IPS-18c (cell line): ENCODE measurements around the gene SELENOI.
"Not testable (repeated sequence)": the region's sequence is repeated elsewhere in the genome, so short reads cannot be mapped to it uniquely, and the experiment has no call there.

ENCODE experiments used
- H3K4me3 ChIP-seq: 2 replicates; pipeline ENCODE4 v1.7.0; 2013; ENCODE audit warnings: low read depth, mild to moderate bottlenecking, low read length, moderate library complexity; ENCODE audit not compliant: insufficient read depth
- H3K9me3 ChIP-seq: one replicate; pipeline ENCODE4 v1.6.1; 2013; ENCODE audit warnings: mild to moderate bottlenecking, low read length, moderate library complexity; ENCODE audit not compliant: control insufficient read depth, insufficient read depth

The SELENOI gene

DNA sequence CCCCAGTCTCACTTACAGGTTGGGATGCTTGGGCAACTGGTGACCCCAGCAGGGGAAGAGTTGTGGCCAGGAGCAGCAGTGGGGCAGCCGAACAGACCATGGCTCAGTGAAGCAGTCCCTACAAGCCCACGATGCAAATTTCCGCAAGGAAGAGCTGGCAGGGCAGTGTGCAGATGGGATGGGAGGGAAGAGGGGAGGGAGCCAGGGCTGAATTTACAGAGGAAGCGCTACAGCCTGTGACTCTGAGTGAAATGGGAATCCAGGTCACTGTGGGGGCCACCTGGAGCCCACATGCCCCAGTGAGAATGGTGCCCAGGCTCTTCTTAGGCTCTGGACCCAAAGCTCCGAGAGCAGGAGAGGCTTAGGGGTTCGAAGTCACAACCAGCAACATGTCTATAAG lies 27.0 kb upstream of the SELENOI start:
- Histone ChIP-seq H3K9me3 (no peaks in the 10 kb centered on the region), H3K4me3 (no peak overlapping the region)

DNA sequence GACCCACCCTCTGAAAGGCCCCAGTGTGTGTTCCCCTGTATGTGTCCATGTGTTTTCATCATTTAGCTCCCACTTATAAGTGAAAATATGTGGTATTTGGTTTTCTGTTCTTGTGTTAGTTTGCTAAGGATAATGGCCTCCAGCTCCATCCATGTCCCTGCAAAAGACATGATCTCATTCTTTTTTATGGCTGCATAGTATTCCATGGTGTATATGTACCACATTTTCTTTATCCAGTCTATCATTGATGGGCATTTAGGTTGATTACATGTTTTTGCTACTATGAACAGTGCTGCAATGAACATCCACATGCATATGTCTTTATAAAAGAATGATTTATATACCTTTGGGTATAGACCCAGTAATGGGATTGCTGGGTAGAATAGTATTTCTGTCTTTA lies 21.5 kb upstream of the SELENOI start:
- H3K9me3 ChIP-seq, H3K4me3 ChIP-seq: not testable (repeated sequence)

DNA sequence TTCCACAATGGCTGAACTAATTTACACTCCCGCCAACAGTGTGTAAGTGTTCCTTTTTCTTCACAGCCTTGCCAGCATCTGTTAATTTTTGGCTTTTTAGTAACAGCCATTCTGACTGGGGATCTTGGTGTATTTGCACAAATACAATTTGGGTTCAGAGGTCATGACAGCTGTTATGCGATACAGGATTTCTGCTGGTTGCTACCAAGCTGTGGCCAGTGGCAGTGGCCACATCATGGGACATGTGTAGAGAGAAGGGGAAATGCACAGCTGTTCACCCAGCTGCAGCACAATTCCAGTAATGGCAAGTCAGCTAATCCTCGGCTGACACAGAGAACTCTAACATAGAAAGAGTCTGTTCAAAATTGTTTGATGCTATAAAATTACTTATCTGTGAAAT lies 21.0 kb upstream of the SELENOI start:
- Histone ChIP-seq H3K9me3 (no peaks in the 10 kb centered on the region), H3K4me3 (no peak overlapping the region)

DNA sequence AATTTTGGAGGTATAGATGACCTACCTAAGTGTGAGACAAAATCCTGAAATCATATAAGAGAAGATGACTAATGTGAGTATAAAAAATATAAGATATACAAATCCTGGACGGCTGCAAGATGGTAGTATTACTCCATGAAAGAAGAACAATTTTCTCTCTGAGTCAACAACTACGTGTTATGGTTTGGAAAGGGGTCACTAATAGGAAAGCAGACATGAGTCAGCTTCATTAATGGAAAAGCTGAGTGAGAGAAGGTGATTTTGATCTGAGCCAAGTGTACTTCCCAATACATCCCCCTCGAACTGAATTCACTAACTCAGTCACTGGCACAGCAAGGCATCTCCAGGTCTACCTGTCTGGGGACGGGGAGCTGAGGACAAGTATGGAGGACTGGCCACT lies 20.1 kb upstream of the SELENOI start:
- H3K4me3 ChIP-seq: no peak overlapping the region
- no peaks in the 10 kb centered on the region for H3K9me3 ChIP-seq

DNA sequence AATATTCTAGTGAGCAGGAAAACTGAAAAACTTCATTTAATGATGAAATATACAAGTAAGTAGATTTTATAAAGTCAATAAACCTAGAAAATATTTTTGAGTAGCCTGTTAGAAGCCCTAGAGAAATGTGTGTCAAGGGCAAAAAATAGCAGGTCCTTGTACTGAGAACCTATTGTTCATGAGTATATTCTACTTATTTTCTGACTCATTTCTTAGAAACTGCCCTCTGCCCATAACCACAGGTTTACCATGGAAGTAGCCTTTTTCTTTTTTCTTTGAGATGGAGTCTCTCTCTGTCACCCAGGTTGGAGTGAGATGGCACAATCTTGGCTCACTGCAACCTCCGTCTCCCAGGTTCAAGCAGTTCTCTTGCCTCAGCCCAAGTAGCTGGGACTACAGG lies 19.4 kb upstream of the SELENOI start:
- Histone ChIP-seq H3K4me3 (no peak overlapping the region), H3K9me3 (no peaks in the 10 kb centered on the region)

DNA sequence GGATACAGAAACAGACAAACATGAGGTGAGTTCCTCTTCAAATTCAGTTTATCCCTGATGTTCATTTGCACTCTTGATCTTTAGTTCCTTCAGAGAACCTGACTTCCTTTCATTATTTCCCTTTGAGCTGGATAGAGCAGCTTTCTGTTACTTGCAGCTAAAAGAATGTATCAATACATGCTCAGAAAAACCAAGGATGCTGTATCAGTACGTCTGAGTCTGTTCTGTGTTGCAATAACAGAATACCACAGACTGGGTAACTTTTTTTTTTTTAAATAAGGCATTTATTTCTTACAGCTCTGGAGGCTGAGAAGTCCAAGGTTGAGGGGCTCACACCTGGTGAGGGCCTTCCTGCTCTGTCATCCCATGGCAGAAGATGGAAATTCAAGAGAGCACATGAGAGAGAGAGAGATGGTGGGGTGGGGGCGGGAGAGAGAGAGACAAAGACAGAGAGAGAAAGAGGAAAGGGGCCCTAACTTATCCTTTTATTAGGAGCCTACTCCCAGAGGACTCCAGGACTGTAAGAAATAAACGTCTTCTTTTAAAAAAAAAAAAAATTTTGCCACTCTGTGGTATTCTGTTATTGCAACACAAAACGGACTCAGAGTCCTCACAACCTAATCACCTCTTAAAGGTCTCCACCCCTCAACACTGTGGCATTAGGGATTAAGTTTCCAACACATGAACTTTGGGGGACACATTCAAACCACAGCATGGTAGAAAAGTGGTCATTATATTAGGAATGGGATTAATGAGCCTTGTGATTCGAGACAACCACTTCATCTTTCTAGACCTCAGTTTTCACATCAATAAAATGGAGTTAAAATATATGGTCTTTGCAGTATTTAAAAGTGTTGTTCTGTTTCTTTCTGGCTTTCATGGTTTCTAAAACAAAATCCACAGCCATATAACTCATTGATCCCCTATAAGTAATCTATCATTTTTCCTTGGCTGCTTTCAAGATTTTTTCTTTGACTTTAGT lies 18.4 kb upstream of the SELENOI start:
- no peaks in the 10 kb centered on the region for H3K9me3 ChIP-seq

DNA sequence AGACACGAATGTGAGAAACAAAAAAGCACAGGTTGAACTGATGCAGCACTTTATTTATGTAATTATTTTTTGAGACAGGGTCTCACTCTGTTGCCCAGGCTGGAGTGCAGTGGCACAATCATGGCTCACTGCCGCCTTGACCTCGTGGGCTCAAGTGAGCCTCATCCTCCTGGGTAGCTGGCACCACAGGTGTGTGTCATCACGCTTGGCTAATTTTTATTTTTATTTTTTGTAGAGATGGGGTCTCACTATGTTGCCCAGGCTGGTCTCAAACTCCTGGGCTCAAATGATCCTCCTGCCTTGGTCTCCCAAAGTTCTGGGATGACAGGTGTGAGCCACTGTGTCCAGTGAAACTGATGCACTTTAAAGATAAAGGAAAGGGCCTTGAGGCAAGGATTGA lies 16.9 kb upstream of the SELENOI start:
- not testable (repeated sequence) for H3K4me3 ChIP-seq, H3K9me3 ChIP-seq

More for the DNA sequence above, 18.4 kb upstream of the SELENOI start:
- H3K4me3 ChIP-seq: no peak overlapping the region

DNA sequence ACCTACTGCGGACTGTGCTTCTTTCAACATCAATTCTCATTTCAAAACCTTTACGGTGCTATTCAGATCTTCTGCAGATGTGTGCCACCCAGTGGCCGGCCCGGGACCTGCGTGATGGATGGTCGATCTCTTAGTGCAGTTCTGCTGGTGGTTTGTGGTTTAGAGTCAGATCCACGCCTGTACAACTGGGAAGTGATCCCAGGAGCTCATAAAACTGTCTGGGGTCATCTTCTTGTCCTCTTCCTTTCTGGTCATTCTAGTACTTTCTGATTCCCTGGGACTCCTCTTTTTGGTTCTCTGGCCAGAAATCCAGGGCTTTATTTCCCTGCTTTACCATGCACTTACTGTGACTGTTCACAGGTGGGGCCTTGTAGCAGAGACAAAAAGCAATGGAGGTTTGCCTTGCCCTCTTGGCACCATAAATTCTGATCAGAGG lies 15.8 kb upstream of the SELENOI start:
- H3K4me3 ChIP-seq: no peak overlapping the region
- H3K9me3 ChIP-seq: no peaks in the 10 kb centered on the region

DNA sequence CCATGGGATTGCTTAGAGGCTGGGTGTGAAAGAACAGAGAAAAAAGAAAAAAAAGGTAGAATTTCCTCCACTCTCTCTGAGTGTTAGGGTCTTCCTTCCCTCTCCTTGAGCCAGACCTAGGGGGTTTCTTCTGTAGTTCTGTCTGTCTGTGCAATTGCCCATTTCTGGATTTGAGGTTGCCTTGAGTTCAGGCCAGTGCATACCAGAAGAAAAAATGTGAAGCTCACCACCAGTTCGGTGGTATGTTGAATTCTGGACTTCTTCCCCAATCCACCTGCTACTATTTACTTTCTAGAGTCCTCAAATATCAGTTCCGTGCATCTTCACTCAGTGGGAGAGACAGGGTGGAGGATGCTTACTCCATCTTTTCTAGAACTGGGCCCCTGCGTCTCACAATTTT lies 15.3 kb upstream of the SELENOI start:
- Histone ChIP-seq H3K4me3 (no peak overlapping the region), H3K9me3 (no peaks in the 10 kb centered on the region)

DNA sequence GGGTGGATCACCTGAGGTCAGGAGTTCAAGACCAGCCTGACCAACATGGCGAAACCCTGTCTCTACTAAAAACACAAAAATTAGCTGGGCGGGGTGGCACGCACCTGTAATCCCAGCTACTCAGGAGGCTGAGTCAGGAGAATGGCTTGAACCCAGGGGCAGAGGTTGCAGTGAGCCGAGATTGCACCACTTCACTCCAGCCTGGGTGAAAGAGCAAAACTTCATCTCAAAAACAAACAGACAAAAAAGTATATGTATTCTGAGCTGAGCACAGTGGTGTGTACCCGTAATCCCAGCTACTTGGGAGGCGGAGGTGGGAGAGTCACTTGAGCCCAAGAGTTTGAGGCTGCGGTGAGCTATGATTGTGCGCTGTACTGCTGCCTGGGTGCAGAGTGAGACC lies 14.6 kb upstream of the SELENOI start:
- not testable (repeated sequence) for H3K4me3 ChIP-seq, H3K9me3 ChIP-seq

DNA sequence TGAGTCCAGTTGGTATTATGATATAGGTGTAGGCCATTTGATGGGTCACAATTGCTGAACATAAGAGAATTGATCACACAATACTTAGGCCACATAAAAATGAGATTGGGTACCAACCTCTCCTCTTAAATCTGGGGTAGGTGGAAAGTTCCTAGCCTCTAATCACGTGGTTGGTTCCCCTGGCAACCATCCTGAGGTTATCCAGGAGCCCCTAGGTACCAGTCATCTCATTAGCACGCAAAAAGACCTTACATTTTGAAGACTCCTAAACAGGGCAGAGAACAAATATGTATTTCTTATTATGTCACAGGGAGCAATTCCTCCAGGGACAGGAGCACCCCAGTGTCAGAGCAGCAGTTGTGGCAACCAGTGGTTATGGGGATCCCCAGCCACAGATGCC lies 12.7 kb upstream of the SELENOI start:
- Histone ChIP-seq H3K4me3 (no peak overlapping the region), H3K9me3 (peaks cover 2% of the 10 kb centered on the region)

DNA sequence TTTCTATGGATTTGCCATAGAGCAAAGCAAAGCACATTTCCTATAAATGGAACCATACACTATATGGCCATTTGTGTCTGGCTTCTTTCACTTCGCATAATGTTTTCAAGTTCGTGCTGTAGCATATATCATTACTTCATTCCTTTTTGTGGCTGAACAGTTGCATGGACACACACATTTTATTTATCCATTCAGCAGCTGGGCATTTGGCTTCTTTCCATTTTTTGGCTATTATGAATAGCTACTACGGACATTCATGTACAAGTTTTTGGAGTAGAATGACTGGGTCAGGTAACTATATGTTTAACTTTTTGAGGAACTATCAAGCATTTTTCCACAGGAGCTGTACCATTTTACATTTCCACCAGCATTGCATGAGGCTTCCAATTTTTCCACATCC lies 10.7 kb upstream of the SELENOI start:
- H3K4me3 ChIP-seq: no peak overlapping the region
- H3K9me3 ChIP-seq: peaks cover 2% of the 10 kb centered on the region

DNA sequence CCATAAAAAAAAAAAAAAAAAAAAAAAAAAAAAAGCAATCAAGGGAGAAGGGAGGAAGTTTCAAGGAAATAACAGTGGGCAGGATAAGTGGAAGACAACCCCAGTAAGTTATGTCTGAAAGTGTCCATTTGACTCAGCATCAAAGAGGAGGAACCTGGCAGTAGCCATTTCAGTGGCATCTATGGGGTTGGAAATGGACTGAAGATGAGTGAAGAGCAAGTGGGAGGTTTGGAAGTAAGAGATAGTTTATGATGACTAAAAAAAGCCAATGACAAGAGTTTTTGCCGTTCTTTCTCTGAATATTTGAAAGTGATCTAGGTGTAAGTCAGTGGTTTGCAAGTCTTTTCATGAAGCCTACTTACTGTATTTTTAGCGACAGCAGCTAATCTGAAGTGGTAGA lies 9.2 kb upstream of the SELENOI start:
- H3K9me3 ChIP-seq: peaks cover 2% of the 10 kb centered on the region
- no peak overlapping the region for H3K4me3 ChIP-seq

DNA sequence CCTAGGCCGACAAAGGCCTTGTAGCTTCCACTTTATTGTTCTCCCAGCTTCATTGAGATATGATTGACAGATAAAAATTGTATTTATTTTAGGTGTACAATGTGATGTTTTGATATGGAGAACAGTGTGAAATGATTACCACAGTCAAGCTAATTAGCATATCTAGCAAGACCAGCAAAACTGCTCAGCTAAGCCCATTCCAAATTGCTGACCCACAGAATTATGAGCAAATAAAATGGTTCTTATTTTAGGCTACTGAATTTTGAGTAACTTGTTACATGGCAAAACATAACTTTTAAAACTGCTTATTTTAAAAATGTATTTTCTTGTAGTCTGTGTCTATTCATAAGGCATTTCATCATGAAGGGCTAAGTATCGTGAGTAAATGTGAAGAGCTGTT lies 8.6 kb upstream of the SELENOI start:
- H3K9me3 ChIP-seq: peaks cover 2% of the 10 kb centered on the region
- H3K4me3 ChIP-seq: no peak overlapping the region

DNA sequence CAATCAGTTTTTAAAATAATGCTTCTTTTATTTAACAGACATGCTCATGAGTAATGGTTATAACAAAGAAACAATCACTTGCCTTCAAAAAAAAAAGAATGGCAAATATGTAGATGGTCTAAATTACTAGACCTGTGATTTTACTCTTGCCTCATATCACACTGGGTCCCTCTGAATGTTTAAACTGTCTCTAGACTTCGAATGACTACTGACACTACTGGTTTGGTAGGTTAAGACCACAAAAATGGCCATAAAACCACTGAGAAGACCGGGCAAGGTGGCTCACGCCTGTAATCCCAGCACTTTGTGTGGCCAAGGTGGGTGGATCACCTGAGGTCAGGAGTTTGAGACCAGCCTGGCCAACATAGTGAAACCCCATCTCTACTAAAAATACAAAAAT lies 5.1 kb upstream of the SELENOI start:
- Histone ChIP-seq H3K4me3 (no peak overlapping the region), H3K9me3 (peaks cover 2% of the 10 kb centered on the region)

DNA sequence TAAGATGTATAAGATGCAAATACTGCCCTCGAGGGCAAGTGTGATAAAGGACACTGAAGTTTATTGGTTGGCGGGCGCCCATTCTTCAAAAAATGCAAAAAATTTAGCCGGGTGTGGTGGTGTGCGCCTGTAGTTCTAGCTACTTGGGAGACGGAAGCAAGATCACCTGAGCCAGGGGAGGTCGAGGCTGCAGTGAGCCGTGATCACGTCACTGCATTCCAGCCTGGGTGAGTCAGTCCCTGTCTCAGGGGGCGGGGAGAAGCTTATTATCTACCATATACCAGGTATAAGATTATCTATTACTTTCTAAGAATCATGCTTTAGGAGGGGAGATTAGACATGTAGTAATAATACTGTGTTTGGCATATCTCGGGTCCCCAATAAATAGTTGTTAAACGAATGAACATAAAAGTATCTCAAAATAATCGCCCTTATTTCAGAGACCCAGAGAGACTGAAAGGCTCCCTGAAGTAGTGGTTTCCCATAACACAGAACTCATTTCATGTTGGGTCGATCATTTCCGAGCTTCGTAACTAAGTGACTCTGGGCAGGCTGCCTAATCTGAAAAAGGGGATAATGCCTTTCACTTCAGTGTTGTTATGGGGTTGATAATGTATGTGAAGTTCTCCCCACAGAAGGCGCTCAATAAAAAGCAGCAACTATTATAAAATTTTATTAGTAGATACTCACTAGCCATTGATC lies 1.2 kb upstream of the SELENOI start:
- peaks cover 2% of the 10 kb centered on the region for H3K9me3 ChIP-seq
- peak overlapping the region; percentile 98 for H3K4me3 ChIP-seq

DNA sequence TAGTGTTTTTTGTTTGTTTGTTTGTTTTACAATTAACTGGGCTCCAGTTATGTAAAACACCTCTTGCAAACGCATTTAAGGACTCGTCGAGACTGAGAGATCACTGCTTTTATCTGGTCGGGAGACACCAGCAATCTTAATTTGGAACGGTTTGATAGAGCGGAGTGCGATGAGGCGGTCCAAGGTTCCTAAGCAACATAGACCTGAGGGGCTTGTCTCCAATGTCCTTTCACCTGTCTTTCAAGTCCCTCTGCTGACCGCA lies 729 bp upstream of the SELENOI start:
- peaks cover 2% of the 10 kb centered on the region for H3K9me3 ChIP-seq
- H3K4me3 ChIP-seq: peak overlapping the region; percentile 98

DNA sequence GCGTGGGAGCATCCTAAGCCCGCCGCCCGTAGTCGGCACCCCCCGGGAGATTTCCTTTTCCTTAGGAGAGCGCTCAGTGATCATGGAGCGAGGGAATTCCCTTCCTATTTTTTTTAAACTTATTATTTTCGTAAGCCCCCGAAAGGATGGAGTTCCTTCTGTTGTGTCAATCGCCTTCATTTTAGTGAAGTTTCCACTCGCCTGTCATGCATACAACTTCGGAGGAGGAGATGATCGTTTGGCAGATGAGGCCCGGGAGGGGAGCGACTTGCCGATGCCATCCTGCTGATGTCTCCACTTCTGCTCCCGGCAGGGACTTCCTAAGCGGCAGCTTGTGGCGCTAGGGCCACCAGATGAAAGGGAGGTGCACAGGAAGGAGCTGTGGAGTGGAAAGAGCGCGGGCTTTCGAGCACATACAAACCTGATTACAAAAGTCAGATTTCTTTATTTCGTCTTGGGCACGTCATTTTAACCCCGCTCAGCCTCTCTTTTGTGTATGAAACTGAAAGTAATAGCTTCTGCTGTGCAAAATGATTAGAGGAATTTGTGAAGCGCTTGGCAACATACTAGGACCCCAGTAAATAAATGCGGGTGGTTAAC lies 611 bp downstream of the SELENOI start, which contains the start of gene ADGRF3:
Gene ADGRF3 (minus strand): TSS at position 336 of the 600 bp plus-strand sequence. CDS start 555 bp downstream, outside the sequence.
- peaks cover 2% of the 10 kb centered on the region for H3K9me3 ChIP-seq

More for the DNA sequence above, 611 bp downstream of the SELENOI start, which contains the start of gene ADGRF3:
- peak within 1 kb of the TSS; percentile 98 for H3K4me3 ChIP-seq
